MM.1S (cell line): ENCODE data around the gene MAPKAP1.

Experiments used
- EZH2 ChIP-seq: fragments of 300-600 bp; sonication (generic); optimal IDR thresholded peaks from 2 replicates; pipeline ENCODE3; 2017; ENCODE audit warnings: low read depth, mild to moderate bottlenecking, antibody characterized with exemption, low read length, mixed read lengths
- TF ChIP-seq, protein P1 (sequence below): fragments of 300-600 bp; sonication (generic); IDR thresholded peaks from 2 replicates; pipeline ENCODE4 v1.5.1; 2016; ENCODE audit warnings: antibody characterized with exemption, low read length, mixed read lengths

DNA sequence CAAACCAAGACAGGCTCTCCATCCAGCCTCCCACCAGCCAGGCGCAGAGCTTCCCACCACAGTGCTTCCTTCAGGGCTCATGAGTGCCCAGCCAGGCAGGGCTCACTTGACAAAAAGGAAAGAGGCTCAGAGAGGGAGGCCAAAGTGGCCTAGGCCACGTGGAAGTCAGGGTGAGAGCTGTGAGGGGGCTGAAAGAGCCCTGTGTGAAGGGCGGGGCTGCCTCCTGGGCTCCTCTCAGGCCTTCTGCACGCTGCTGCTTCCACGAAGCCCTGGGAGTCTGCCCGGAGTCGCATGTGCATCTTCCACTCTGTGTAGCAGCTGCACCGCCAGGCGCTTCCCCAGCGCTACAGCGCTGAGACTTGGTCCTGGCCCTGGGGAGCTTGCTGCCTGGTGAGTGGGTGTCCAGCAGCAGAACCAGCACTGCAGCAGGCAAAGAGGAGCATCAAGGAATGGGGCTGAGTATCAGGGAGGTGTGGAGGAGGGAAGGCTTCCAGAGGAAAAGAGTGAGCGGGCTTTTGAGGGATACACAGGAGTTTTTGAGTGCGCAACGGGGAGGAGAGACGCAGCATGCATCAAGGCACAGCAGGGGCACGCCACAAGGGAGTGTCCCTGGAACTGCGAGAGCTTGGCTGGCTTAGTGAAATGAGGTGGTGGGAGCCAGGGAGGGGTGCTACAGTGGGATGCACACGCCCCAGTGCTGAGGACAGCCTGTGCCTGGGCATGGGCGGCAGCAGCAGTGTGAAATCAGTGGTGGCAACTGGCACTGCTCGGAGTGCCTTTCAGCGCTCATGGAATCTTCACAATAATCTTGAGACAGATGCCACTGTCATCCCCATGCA is 267.4 kb downstream of the MAPKAP1 start:
- TF ChIP-seq, protein P1, sequence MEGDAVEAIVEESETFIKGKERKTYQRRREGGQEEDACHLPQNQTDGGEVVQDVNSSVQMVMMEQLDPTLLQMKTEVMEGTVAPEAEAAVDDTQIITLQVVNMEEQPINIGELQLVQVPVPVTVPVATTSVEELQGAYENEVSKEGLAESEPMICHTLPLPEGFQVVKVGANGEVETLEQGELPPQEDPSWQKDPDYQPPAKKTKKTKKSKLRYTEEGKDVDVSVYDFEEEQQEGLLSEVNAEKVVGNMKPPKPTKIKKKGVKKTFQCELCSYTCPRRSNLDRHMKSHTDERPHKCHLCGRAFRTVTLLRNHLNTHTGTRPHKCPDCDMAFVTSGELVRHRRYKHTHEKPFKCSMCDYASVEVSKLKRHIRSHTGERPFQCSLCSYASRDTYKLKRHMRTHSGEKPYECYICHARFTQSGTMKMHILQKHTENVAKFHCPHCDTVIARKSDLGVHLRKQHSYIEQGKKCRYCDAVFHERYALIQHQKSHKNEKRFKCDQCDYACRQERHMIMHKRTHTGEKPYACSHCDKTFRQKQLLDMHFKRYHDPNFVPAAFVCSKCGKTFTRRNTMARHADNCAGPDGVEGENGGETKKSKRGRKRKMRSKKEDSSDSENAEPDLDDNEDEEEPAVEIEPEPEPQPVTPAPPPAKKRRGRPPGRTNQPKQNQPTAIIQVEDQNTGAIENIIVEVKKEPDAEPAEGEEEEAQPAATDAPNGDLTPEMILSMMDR = no peak
- no peak for TF ChIP-seq EZH2
